ENCODE measurements around the gene FMN2.

GRCh38 chr1:240070188-240070587, 21.5 kb upstream of the FMN2 start:
- TF ChIP-seq CTCF (IDR thresholded peaks at IDR 0.05) (no peak), ZFX (IDR thresholded peaks at IDR 0.05; ENCODE audit: borderline replicate concordance) (no peak)
